NCI-H1092 (cell line): Measurements from ENCODE around the gene SMDT1.

Experiments used
- DNase-seq: peaks from one replicate; lab custom pipeline; 2025; lab: John Stamatoyannopoulos, UW

The SMDT1 gene, protein sequence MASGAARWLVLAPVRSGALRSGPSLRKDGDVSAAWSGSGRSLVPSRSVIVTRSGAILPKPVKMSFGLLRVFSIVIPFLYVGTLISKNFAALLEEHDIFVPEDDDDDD

DNA sequence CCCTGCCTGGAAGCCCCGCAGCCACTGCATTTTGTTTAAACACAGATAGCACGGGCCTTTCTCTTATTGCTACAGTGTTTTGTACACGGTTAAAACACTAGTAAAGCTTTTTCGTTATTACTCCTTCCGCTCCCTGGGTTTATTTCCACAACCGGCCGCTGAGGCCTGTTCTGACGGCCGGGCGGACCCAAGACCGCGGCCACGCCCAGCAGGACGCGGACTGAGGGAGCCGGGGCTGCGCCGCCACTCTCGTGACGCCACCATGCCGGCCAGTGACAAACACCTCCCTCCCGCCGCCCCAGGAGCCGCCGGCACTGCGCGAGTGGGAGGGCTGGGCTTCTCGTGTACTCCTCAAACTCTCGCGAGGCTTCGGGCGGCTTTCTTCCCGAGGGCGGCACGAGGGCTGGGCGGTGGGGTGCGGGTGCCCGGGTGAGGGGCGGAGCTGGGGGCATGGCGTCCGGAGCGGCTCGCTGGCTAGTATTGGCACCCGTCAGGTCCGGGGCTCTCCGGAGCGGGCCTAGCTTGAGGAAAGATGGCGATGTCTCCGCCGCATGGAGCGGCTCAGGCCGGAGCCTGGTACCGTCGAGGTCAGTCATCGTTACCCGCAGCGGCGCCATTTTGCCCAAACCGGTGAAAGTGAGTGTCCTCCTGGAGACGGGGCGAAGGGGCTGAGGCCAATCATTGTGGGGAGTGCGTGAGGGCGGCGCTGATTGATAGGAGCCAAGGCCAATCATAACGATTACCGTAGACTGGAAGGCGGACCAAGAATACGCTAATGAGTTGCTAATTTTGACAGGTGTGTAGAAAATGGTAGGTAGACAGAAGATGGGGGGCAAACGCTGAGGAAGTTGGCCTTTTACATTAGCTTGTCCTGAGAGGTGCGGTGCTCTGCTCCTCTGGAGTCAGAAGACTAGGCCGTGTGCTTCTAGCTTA, at the start of gene SMDT1:
SMDT1 (plus strand) TSS at position 382 of the 933 bp plus-strand sequence; CDS start at position 451, 69 bp downstream.
- peak; percentile 97 for DNase-seq

- no peak for DNase-seq
Measured at GRCh38 chr22:42033263-42034181, 46.0 kb upstream of the SMDT1 start.

DNA sequence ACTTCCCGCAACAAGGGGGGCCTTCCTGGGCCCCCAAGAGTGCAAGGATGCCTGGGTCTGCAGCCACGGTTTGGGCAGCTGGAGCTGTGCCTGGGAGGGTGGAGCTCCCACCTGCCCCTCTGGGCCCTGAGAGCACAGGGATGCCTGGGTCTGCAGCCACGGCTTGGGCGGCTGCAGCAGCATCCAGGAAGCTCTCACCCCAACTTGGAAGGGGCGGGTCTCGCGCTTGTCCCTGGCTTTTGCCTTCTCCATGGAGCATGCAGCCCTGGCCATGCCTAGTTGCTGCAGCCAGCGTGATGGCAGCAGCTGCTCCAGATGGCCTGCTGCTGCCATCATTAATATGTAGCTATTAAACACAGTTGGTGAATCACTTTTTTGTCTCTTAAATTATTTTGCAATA, 44.2 kb upstream of the SMDT1 start:
- no peak for DNase-seq

GRCh38 chr22:42039271-42039670, 40.2 kb upstream of the SMDT1 start:
- no peak for DNase-seq

DNA sequence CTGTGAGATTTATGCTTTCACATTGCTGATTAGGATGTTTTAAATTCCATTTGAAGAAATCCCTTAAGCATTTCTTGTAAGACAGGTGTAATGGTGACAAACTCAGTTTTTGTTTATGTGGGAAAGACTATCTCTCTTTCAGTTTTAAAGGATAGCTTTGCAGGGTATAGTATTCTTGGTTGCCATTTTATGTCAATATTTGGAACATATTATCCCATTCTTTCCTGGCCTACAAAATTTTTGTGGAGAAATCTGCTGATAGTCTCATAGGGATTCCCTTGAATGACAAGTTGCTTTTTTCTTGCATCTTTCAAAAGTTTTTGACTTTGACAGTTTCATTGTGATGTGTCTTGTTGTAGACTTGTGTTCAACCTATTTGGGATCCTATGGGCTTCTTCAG, 37.7 kb upstream of the SMDT1 start:
- DNase-seq: no peak

DNA sequence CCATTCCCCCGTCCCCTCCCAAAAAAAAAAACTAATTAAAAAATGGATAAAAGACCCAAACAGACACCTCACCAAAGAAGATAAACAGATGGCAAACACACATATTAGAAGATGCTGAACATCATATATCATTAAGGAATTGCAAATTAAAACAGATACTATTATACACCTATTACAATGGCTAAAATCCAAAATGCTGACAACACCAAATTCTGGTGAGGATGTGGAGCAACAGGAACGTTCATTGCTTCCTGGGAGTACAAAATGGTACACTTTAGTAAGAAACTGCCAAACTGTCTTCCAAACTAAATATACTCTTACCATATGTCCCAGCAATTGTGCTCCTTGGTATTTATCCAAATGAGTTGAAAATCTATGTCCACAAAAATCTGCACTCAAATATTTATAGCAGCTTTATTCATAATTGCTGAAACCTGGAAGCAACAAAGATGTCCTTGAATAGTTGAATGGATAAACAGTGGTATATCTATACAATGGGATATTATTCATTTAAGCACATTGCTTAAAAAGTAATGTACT, 28.8 kb upstream of the SMDT1 start:
- no peak for DNase-seq

DNA sequence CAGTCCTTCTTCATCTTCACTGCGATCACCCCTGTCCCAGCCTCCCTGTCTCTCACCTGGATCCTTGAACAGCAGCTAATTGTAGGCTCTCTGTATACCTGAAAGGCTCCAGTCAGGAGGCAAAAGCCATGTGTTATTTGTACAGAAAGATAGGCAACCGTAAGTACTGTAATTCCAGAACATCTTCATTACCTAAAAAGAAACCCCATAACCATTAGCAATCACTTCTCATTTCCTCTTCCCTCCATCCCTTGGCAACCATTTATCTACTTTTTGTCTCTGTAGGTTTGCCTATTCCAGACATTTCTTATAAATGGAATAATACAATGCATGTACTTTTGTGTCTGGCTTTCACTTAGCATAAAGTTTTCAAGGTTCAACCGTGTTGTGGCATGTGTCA, 26.7 kb upstream of the SMDT1 start:
- no peak for DNase-seq

GRCh38 chr22:42056757-42057511, 22.6 kb upstream of the SMDT1 start:
- DNase-seq: no peak

DNA sequence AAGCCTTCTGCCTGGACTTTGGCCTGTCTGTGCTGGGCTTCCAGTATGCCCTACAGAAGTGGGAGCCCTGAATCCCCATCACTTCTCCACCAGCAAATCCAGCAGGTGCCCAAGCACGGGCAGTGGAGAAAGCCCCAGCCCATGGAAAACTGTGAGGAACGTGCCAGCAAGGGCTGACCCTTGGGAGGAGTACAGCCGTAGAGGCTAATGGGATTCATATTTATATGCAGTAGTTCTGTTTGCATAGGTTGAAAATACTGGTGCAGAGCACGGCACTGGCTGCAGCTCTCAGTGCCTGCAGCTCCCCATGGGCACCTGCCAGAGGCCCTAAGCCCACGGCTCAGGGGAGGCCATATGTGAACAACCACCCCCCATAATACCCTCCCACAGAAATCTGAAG, 19.0 kb upstream of the SMDT1 start:
- DNase-seq: no peak

GRCh38 chr22:42061041-42061440, 18.5 kb upstream of the SMDT1 start:
- DNase-seq: no peak

DNA sequence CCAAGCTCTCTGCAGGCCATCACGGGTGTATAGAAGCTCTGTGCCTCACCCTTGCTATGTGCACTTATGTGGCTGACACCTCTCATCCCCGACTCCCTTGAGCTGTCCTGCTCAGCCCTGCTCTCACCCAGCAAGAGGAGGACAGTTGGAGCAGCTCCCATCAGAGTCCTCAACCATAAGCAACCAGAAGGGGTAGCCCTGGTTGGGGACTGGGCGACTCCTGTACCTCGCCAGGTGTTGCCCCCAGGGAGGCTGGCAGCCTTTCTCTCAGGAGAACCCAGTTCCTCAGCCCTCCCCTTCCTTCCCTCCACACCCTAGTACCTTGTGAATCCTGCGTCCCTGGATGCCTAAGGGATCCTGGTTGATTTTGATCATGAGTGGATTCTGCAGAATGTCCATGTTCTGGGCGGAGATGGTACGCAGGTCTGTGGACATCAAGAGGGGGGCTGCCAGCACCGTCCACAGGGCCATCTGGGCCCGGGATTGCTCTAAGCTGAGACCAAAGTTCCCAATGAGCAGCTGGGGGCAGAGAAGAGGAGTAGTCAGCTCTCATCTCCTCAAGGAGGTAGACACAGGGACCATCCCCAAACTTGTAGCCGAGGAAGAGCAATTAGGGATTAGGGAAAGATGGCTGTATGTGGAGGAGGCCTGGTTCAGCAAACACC, 16.9 kb upstream of the SMDT1 start:
- no peak for DNase-seq

DNA sequence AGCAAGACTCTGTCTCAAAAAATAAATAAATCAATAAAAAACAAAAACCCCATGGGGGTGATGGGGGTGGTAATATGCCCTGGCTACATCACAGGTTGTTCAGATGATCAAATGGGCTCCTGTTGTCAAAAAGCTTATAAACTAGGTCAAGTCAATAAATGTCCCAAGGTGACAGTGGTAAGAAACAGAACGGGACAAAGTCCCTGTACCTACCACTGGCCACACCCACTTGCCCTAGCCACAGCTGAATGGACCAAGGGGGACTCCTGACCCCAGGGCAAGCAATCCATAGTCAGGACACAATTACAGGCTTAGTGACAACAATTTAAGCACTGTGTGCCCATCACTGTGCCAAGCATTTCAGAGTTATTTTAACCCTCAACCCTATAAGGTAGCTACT, 14.9 kb upstream of the SMDT1 start:
- no peak for DNase-seq

DNA sequence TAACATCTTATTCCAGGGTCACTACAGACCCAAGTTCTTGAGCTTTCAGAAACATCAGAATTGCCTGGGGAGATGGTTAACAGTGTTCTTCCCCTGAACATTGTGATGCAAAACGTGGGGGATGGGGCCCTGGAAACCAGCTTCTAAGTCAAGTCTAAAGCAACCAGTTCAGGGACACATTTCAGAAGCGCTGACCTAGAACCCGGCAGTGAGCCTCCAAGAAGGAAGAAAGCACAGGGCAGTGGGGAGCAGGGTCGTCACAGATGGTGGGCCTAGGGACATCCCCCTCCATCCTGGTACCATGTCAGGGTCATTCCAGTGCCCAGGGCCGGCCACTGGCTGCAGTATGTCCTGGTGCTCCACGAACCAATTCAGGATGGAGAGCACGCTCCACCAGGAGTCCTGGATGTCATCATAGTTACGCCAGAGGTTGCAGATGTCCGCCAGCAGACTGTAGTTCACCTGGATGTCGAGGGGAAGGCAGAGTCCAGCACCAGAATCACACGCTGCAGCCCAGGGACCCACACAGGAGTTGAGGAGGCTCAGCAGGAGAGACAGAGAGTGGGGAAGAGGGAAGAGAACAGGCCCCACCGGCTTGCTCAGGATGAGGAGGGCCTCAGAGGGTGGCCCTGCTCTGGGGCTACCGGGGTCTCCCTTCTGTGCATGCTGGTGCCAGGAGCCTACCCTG, 13.9 kb upstream of the SMDT1 start:
- no peak for DNase-seq

GRCh38 chr22:42066126-42066761, 13.3 kb upstream of the SMDT1 start:
- DNase-seq: no peak

DNA sequence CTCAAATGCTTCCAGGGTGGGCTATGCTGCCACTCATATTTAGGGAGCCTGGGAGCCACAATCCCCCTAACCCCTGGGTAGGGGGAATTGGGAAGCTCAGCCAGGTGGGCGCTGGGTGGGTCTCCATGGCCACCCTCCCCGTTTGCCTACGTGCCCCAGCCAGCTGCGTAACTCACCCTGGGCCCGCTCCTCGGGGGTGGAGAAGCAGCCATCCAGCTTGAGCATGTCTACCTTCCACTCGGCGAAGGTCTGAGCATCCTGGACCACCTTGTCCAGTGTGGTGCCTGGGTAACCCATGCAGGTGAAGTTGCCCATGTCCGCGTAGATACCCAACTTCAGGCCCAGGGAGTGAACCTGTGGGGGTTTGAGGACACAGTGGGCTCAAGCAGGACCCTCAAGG, 12.6 kb upstream of the SMDT1 start:
- no peak for DNase-seq

DNA sequence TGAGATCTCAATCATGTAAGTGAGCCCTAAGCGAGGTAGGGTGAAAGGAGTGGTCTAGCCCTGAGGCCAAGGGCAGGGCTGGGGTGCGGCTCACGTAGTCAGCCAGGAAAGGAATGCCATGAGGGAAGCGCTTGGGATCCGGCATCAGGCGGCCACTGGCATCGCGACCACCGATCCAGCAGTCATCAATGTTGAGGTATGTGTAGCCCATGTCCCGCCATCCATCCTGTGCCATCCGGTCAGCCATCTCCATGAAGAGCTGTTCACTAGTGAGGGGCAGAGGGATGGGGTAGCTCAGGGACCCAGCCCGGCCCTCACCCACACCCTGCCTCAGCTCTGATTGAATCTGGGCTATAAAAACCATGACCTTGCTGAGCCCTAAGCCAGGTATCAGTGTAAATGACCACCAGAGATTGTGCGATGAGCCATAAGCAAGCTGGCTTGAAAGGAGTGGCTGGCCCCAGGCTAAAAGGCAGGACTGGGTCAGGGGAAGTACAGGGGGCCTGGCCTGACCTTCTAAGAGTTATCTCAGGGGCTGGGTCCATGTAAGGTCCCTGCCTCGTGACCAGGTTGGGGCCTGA, 11.7 kb upstream of the SMDT1 start:
- no peak for DNase-seq

DNA sequence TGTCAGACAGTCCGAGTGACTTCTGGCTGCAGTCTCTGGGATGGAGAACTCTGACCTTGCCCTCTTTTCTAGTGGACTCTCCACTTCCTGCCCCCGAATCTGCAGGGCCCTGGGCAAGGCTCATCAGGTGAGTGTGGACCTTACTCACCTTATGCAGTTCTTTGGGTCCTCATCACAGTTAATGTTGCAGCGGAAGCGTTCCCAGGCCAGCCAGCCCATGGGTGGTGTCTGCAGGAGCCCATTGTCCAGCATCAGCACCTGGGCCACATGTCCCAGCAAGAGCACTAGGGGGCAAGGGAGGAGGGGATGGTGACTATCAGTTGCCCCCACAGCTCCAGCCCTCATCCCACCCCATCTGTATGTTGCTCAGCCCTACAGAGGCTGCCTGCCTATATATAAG, 11.2 kb upstream of the SMDT1 start:
- DNase-seq: no peak

GRCh38 chr22:42069801-42070516, 9.5 kb upstream of the SMDT1 start:
- DNase-seq: no peak
